GM21723 (cell line): ENCODE measurements around the gene TOM1L2.
"Not testable (repeated sequence)": the region's sequence is repeated elsewhere in the genome, so short reads cannot be mapped to it uniquely, and the experiment has no call there.

ENCODE experiments used
- ATAC-seq: cut with Tn5 transposase; IDR thresholded peaks from one replicate; pipeline ENCODE4 v1.9.1; 2021; ENCODE audit warnings: mild to moderate bottlenecking, moderate library complexity; ENCODE audit not compliant: unreplicated experiment

TOM1L2 gene

GRCh38 chr17:17944743-17945142, 27.5 kb downstream of the TOM1L2 start:
- no peak for ATAC-seq

GRCh38 chr17:17944242-17944641, 28.0 kb downstream of the TOM1L2 start:
- ATAC-seq: no peak

GRCh38 chr17:17943281-17943984, 28.8 kb downstream of the TOM1L2 start:
- no peak for ATAC-seq

- no peak for ATAC-seq
Measured at GRCh38 chr17:17942846-17943245, 29.4 kb downstream of the TOM1L2 start.

GRCh38 chr17:17941015-17941414, 31.2 kb downstream of the TOM1L2 start:
- no peak for ATAC-seq

GRCh38 chr17:17940441-17940911, 31.7 kb downstream of the TOM1L2 start:
- ATAC-seq: no peak

GRCh38 chr17:17939941-17940340, 32.3 kb downstream of the TOM1L2 start:
- ATAC-seq: not testable (repeated sequence)

GRCh38 chr17:17938388-17939107, 33.7 kb downstream of the TOM1L2 start:
- ATAC-seq: no peak

GRCh38 chr17:17937958-17938357, 34.2 kb downstream of the TOM1L2 start:
- no peak for ATAC-seq

- ATAC-seq: no peak
Measured at GRCh38 chr17:17937201-17937853, 34.9 kb downstream of the TOM1L2 start.

- no peak for ATAC-seq
Measured at GRCh38 chr17:17935321-17936271, 36.6 kb downstream of the TOM1L2 start.

- no peak for ATAC-seq
Measured at GRCh38 chr17:17934806-17935205, 37.4 kb downstream of the TOM1L2 start.

- ATAC-seq: no peak
Measured at GRCh38 chr17:17934214-17934613, 38.0 kb downstream of the TOM1L2 start.

- no peak for ATAC-seq
Measured at GRCh38 chr17:17933775-17934174, 38.4 kb downstream of the TOM1L2 start.

GRCh38 chr17:17931159-17931558, 41.0 kb downstream of the TOM1L2 start:
- no peak for ATAC-seq

GRCh38 chr17:17930674-17931073, 41.5 kb downstream of the TOM1L2 start:
- no peak for ATAC-seq

- no peak for ATAC-seq
Measured at GRCh38 chr17:17929655-17930380, 42.4 kb downstream of the TOM1L2 start.

GRCh38 chr17:17928398-17929287, 43.6 kb downstream of the TOM1L2 start:
- ATAC-seq: no peak

- no peak for ATAC-seq
Measured at GRCh38 chr17:17926840-17927449, 45.3 kb downstream of the TOM1L2 start.
